ENCODE data around the gene HSD17B1. TPM values are rescaled to one million over a fixed set of nuclear protein-coding genes. Genes with fewer than 3 reads are reported as not detected.

HSD17B1 gene
- total and polyA plus RNA-seq, 12 donors, result 0.50 to 2.6 (median 0.89) TPM

GRCh38 chr17:42565523-42566214 lies 12.9 kb downstream of the HSD17B1 start:
- no peak for TF ChIP-seq CTCF (IDR thresholded peaks at IDR 0.05)
- Histone ChIP-seq H3K27me3 (no peaks in the 10 kb centered on the region), H3K4me1 (peaks cover 11 to 66% (median 45%) of the 10 kb centered on the region in 9 donors), H3K27ac (peak overlapping the region in 8 of 10 donors; percentile 93 to 99 (median 96)), H3K36me3 (peaks cover 0 to 53% (median 41%) of the 10 kb centered on the region in 9 donors), H3K9me3 (no peaks in the 10 kb centered on the region), H3K4me3 (peak overlapping the region in 4 of 10 donors; percentile 78 to 91 (median 90))
- WGBS, 2 donors, result 93 to 94% methylated on average over 16 of the region's 16 CpGs
- DNase-seq (no peak), ATAC-seq (no peak)
- intact Hi-C loops (cut with DNase I), result no loop called here

- 19% methylated on average over 28 of the region's 28 CpGs for WGBS, 2 donors
- ATAC-seq (peak in 4 of 8 donors; percentile 21 to 34 (median 28)), DNase-seq (no peak)
- Histone ChIP-seq H3K27ac (peak overlapping the region; percentile 93 to 99 (median 96)), H3K4me1 (peaks cover 13 to 64% (median 42%) of the 10 kb centered on the region in 9 donors), H3K9me3 (no peaks in the 10 kb centered on the region), H3K27me3 (no peaks in the 10 kb centered on the region), H3K4me3 (peak overlapping the region; percentile 78 to 96 (median 88)), H3K36me3 (peaks cover 0 to 59% (median 48%) of the 10 kb centered on the region in 9 donors)
- TF ChIP-seq CTCF (IDR thresholded peaks at IDR 0.05), result no peak
- intact Hi-C loops (cut with DNase I), result no loop called here
Measured at GRCh38 chr17:42566215-42566882, 13.6 kb downstream of the HSD17B1 start.

- Histone ChIP-seq H3K27ac (peak within 1 kb of the TSS; percentile 93 to 99 (median 96)), H3K4me3 (peak within 1 kb of the TSS; percentile 78 to 96 (median 88)), H3K36me3 (peaks cover 2 to 66% (median 55%) of the 10 kb centered on the region in 9 donors), H3K9me3 (no peaks in the 10 kb centered on the region), H3K4me1 (peaks cover 13 to 66% (median 41%) of the 10 kb centered on the region in 9 donors), H3K27me3 (no peaks in the 10 kb centered on the region)
- 0% methylated on average over 64 to 72 of the region's 72 CpGs for WGBS, 2 donors
- TF ChIP-seq CTCF (IDR thresholded peaks at IDR 0.05), result no peak
- DNase-seq, result peak; percentile 94 to 97
- peak; percentile 83 to 90 (median 90) for ATAC-seq
- intact Hi-C loops (cut with DNase I), result no loop called here
Measured at GRCh38 chr17:42566883-42567573, 14.3 kb downstream of the HSD17B1 start, which contains the start of gene MLX. MLX (plus strand) TSS chr17:42567100; CDS start chr17:42567125, 25 bp downstream.

Measured in heart right ventricle (tissue), 16 donors.